ENCODE measurements around the gene DPP6.

DNA sequence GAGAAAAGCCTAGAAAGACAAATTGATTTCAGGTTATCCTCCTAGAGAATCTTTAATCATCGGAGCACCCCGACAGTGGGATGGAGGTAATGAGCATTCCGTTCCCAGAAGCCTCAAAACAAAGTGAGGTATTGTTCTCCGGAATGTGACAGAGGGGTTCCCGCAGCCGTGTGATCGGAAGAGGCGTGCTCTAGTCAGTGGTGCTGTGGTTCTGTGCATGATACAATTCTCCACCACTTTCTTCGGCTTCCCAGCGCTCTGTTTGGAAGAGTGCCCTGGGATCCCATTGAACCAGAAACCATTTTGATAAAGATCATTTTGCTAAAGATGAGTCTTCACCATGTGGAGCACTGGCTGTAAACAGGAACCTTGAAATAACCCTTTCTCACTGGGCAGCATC, 516.1 kb downstream of the DPP6 start:
- TF ChIP-seq CTCF (IDR thresholded peaks at IDR 0.05; ENCODE audit: poor library complexity) (no peak), EZH2 (IDR thresholded peaks at IDR 0.05; ENCODE audit: borderline replicate concordance) (no peak), EZH2phosphoT487 (IDR thresholded peaks at IDR 0.05; ENCODE audit: low read depth, severe bottlenecking, unreplicated experiment) (no peak)
